Right hindlimb (tissue), 1 donor: ENCODE measurements around the gene GRK7.
"Not testable (repeated sequence)": the region's sequence is repeated elsewhere in the genome, so short reads cannot be mapped to it uniquely, and the experiment has no call there.

Experiments
- DNase-seq: peaks from one replicate; pipeline ENCODE4 v3.0.0-alpha.2; 2018

GRK7 gene

DNA sequence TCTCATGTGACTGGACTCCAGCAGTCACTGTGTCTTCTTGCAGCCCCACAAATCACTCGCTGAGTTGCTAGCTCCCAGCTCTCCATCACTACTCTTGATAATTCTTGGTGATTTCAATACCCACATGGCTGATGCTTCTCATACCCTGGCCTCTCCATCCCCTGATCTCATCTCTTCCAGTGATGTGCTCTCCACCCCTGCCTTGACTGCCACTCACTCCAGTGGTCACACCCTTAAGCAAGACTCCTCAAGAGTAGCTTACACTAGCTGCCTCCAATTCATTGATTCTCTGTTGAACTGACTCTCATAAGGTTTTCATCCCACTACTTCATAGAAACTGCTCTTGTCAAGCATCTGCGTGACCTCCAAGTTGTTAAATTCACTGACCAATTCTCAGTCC lies 837 bp downstream of the GRK7 start:
- no peak for DNase-seq

DNA sequence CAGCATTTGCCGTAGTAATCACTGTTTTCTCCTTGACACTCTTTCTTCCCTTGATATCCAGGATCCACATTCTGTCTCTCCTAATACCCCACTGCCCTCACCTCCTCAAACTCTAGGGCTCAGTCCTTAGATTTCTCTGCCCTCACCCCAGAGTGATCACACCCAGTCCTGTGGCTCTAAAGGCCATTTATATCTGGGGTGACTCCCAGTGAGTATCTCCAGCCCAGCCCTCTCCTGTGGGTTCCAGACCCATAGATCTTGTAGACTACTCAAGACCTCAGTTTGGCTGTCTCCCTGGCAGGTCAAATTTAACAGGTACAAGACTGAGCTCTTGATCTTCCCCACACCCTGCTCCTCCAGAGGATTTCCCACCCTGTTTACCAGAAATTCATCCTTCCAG lies 1.3 kb downstream of the GRK7 start:
- no peak for DNase-seq

DNA sequence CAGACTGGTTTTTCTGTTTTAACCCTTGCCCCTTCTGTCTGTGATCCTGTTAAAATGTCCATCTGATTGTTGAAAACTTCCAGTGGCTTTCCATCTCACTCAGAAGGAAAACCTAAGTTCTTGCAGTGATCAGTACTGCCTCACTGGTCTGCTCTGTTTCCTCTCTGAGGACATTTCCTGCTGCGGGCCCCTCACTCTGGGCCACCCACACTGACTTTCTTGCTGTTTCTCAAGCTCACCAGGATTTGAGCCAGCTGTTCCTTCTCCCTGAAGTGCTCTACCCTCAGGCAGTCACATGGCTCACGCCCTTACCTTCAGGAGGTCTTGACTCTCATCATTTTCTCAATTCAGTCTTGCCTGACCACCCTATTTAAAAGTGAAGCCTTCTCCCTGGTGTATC lies 1.8 kb downstream of the GRK7 start:
- no peak for DNase-seq

DNA sequence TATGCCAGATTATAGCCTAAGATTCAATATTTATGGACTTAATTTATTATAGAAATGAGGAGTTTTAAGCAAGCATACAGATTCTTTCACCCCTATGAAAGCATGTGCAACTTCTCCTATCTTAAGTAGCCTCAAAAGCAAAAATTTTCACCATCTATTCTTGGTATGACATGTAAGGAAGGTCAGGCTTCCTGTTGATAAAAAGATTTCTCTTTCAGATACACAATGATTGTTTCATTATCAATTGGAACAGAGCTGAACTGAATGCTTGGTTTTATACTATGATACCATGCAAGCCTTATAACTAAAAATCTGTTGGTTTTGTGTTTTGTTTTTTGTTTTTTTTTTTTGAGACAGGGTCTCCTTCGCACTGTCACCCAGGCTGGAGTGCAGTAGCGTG lies 3.9 kb downstream of the GRK7 start:
- no peak for DNase-seq

DNA sequence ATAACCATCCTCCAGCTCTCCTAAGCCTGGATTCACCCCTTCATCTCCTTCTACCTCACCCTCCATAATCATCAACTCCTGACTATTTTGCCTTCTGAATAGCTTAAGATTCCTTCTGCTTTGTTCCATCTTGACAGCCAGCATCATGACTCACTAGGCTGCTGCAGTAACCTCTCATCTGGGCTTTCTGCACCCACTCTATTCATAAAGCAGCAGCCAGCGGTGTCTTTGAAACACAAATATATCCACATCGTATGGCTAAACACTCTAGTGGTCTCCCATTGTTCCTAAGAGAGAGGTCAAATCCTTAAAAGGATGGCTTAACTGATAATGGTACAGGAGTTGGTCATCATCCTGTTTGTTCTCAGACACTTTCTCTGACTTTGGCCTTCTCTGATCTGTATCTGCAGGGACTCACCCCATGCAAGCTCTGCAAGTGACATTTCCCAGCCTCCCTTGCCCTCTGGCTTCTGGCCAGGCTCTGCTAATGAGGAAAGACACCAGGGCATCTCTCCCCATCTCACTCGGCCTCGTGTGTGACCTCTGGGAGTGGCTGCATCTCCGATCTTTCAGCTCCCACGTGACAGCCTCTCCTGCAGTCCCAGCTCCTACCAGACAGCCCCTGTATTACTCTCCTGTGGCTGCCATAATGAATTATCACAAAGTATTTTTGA lies 6.2 kb downstream of the GRK7 start:
- DNase-seq: no peak

DNA sequence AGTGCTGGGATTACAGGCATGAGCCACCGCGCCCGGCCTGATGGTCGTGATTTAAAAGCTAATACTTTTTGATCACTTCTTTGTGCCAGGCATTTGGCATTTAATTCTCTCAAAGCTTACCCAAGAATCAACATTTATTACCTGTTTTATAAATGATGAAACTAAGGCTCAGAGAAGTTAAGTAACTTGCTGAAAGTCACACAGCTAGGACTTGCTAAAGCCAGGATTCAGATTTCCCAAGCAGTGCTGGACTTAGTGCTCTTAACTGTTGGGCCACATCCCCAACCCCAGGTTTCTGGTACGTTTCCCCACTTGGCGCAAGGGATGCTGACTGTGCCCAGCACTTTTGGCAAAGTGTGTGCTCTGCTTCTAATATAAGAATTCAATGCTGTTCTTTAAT lies 10.5 kb downstream of the GRK7 start:
- no peak for DNase-seq

DNA sequence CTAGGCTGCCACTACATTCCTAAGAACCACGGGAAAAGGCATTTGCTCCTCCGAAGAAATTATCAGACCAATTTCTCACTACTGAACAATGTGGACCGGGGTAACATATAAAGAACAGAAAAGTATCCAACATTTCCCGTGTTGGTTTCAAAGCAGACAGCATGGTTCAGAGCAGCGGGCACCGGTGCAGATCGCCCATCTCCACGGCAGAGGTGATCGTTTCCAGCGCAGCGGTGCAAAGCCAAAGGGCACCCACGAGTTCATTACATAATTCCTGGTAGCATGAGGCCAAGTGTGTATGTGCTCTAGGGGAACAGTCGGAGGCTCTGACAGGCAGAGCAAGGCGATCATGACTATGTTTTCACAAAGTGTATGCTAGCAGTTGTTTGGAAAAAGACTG lies 13.2 kb downstream of the GRK7 start:
- no peak for DNase-seq

DNA sequence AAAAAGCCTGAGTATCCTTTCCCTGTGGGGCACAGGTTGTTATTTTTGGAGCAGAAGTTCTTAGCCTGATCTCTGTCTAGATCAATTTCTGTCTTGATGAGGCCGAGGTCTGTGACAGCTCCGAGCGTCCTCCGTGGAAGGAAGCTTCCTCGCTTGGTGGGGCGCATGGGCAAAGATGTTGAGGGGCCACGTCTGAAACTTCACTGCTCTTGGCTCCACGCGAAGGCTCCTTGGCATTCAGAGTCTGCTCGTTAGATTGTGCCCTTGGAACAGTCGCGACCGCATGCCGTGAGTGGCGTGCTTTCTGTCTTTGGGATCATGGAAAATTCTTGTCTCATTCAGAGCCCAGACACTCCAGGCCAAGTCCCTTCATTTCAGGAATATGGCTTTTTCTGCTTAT lies 13.7 kb downstream of the GRK7 start:
- no peak for DNase-seq

DNA sequence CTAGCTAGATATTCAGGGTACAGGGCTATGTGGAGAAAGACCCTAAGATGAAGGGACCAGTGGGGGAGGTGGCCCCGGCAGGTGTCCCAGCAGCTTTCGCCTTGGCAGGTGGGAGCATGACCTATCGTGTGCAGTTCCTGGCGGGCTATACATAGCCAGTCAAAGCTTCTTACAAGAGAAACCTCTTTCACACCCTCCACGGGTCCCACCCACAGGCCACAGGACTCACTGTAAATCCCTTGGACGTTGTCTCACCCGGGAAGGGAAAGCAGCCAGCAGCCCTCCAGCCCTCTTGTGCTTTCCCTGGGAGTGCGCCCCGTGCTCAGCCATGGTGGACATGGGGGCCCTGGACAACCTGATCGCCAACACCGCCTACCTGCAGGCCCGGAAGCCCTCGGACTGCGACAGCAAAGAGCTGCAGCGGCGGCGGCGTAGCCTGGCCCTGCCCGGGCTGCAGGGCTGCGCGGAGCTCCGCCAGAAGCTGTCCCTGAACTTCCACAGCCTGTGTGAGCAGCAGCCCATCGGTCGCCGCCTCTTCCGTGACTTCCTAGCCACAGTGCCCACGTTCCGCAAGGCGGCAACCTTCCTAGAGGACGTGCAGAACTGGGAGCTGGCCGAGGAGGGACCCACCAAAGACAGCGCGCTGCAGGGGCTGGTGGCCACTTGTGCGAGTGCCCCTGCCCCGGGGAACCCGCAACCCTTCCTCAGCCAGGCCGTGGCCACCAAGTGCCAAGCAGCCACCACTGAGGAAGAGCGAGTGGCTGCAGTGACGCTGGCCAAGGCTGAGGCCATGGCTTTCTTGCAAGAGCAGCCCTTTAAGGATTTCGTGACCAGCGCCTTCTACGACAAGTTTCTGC lies 15.0 kb downstream of the GRK7 start:
- DNase-seq: no peak

DNA sequence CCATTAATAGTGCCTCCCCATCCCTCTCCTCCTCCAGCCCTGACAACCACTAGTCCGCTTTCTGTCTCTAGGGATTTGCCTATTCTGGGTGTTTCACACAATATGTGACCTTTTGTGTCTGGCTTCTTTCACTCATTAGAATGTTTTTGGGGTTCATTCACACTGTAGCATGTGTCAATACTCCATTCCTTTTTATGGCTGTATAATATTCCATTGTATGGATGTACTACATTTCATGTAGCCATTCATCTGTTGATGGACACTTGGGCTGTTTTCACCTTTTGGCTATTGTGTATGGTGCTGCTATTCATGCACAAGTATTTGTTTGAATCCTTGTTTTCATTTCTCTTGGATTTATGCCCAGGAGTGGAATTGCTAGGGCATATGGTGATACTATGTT lies 16.5 kb downstream of the GRK7 start:
- DNase-seq: no peak

DNA sequence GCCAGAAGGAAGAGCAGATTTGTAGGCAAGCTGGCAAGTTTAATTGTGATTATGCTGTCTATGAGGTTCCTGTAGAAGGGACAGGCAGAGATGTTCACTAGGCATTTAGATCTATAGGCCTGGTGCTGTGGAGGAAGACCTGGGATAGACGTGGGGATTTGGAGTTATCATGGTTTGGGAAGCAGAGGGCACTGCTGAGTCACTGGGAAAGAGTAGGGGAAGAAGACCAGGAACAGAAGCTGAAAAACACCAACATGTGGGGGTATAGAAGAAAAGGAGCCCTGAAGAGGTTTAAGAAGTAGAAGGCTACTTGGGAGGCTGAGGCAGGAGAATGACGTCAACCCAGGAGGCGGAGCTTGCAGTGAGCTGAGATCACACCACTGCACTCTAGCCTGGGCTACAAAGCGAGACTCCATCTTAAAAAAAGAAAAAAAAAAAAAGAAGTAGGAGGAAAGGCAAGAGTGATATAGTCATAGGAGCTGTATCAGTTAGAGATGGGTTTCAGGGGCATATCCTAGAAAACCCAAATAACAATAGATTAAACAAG lies 19.3 kb downstream of the GRK7 start:
- no peak for DNase-seq

DNA sequence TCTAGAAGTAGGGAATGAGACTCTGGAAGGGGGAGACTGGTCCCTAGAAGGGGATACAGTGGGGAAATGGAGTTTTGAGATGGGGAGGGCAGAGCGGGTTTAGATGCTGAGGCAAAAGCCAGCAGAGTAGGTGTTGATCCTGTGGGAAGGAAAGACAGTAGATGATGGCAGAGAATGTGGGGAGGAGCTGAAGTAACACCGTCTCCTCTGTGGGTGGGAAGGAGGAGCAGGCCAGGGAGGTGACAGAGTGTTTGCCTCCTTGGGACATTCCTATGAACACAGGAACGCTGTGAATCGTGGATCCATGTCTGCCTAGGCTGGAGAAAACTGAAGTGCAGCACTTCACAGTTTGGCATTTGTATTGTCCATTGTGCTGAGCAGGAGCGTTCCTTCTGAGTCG lies 20.4 kb downstream of the GRK7 start:
- no peak for DNase-seq

DNA sequence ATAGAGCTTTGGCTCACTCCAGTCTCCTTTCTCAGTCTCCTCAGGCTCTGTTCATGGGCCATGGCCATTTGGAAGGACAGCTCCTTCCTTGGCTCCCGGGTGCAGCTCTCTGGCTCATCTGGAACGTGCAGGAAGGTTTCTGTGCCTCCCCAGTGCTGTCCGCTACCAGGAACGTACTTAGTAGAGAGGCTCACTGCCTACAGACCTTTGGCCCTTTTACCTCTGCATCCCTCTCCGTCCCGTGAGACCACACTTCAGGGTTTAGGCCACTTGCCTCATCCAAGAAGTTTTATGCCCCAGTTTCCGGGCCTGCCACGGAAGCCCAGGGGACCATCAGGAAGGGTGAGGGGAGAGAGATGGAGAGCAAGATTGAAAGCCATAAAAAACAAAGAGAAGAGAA lies 20.9 kb downstream of the GRK7 start:
- no peak for DNase-seq

DNA sequence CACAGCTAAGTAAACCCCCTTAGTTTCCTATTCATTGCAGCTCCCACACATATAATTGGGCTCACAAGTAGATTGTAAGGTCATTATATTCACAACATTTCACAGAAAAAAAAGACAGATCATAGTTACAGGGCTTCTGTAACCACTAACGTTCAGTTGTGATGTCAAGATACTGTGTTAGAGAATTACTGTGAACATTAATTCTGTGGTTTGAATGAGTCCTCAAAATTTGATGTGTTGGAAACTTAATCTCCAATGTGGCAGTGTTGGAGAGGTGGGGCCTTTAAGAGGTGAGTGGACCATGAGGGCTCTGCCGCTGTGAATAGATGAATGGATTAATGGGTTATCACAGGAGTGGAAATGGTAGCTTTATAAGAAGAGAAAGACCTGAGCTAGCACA lies 21.3 kb downstream of the GRK7 start:
- DNase-seq: no peak

DNA sequence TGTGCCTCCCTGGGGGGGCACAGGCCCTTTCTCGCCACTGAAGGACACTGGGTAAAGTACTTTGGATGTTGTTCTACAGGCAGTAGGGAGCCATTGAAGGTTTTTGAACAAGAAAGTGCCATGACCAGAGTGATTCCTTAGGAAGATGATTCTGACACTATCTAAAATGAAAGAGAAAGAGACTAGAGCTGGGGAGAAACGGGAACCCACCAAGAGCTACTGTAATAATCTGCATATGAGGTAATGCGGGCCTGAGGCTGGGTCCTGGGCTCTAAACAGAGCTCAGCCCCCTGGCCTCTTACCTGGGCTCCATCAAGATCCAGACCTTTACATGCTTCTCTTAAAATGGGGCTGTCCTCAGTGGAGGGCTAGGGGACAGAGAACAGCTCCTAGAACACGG lies 24.9 kb downstream of the GRK7 start:
- no peak for DNase-seq

DNA sequence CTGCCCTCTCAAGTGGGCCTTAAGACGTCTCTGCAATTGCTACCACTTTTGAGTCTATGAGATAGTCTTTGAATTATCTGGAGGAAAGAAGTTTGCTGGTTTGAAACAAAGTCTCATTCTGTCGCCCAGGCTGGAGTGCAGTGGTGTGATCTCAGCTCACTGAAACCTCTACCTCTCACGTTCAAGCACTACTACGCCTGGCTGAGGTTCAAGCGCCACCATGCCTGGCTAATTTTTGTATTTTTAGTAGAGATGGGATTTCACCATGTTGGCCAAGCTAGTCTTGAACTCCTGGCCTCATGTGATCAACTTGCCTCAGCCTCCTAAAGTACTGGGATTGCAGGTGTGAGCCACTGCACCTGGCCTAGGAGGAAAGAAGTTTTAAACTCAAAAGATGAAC lies 25.5 kb downstream of the GRK7 start:
- not testable (repeated sequence) for DNase-seq

DNA sequence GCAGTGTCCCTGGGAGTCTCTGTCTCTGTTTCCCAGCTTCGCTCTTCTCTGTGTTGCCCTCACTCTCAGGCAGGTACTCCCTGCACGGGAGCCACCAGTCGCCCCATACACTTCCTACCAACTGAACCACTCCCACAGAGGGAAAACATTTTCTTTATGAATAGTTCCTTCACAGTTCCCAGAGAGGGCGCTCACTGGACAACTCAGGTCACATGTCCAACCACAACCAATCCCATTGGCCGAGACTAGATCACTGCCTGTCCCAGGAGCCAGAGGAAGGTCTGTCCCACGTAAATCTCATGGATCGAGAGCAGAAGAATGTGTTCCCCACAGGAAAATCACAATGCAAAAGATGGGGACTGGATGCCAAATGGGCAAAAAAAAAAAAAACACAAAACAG lies 26.1 kb downstream of the GRK7 start:
- DNase-seq: no peak

DNA sequence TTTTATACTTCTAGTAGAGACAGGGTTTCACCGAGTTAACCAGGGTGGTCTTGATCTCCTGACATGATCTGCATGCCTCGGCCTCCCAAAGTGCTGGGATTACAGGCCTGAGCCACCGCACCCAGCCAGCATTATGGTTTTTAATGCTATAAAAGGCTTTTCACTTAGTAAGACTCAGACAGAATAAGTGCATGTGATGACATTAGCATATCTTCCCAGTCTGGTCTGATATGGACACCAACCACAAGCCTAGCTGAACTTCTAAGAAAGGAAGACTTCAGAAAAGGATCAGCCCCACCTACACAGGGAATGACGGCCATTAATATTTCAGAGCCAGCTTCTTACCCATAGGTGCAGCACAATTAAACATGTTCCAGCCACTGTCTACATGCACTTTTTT lies 27.0 kb downstream of the GRK7 start:
- DNase-seq: no peak

DNA sequence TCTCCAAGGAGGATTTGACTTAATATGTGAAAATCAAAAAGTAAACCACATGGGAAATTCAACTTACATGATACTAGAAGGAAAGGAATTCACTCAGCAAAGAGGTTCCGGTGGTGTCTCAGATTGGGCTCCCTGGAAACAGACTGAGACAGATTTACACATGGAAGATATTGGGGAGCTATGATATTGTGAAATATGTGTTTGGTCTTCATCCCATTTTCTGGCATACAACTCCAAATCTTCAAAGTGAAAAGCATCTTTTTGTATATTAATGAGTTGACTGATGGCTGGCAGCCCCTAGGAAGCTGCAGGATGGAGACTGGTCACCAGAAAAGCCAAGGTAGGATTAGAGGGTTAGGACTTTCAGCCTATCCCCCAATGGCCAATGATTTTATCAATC lies 29.3 kb downstream of the GRK7 start:
- DNase-seq: no peak

DNA sequence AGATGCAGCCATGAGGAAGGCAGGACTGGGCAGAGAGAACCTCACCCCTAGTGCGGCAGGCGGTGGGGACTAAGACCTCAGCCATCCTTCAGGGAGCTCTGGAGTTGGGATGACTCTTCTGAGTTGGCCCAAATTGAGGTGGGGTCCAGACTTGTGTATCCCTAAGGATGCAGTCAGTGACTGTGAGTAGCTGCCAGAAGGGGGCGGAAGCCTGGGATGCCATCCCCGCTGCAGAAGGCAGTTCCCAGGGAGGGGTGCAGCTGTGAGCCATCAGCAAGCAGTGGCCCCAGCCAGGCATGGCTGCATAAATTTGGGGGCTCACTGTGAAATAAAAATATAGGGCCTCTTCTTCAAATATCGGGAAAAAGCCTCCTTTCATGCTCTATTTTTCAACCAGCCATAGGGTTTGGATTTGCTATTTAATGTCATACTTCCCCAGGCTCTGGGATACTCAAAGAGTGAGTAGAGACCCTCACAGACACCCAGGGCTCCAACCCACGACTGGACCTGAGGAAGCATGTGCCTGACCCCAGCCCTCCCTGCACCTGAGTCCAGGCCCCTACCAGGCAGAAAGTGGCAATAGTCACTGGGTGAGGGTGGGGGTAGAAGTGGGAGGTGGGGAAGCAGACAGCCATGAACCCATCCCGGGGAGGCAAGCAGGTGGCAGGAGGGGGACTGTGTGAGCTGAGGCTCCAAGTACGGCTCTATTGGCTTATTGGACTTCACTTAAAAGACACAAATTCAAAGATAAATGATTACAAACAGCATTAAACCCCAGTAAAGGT lies 30.5 kb downstream of the GRK7 start:
- DNase-seq: no peak

DNA sequence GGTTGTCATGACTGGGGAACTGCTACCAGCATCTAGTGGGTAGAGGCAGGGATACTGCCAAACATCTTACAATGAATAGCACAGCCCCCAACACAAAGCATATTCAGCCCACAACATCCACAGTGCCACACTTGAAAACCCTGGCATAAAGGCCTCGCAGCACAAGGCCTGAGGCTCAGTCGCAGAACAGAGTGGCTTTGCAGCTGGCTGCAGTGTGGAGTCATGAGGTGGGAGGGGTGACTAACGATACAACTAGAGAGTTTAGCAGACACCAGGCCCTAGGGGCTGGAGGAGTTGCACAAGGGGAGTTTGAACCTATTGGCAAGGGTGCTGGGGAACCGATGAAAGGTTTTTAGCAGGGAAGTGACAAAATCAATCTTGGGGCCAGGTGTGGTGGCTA lies 32.1 kb downstream of the GRK7 start:
- no peak for DNase-seq

DNA sequence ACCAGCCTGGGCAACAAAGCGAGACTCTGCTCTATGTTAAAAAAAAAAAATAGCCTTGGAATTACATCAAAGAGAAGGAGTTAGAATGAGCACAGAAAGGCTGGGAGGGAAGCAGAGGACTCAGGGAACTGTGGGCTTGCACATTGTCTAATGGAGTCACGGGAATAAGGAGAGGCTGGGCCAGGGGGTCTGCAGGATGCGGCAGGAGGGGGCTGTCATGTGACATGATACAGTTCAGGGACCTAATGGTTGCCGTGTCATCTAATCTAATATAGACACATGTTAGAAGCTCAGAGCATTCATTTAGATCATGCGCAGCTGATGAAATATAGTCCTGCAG lies 32.5 kb downstream of the GRK7 start:
- no peak for DNase-seq

DNA sequence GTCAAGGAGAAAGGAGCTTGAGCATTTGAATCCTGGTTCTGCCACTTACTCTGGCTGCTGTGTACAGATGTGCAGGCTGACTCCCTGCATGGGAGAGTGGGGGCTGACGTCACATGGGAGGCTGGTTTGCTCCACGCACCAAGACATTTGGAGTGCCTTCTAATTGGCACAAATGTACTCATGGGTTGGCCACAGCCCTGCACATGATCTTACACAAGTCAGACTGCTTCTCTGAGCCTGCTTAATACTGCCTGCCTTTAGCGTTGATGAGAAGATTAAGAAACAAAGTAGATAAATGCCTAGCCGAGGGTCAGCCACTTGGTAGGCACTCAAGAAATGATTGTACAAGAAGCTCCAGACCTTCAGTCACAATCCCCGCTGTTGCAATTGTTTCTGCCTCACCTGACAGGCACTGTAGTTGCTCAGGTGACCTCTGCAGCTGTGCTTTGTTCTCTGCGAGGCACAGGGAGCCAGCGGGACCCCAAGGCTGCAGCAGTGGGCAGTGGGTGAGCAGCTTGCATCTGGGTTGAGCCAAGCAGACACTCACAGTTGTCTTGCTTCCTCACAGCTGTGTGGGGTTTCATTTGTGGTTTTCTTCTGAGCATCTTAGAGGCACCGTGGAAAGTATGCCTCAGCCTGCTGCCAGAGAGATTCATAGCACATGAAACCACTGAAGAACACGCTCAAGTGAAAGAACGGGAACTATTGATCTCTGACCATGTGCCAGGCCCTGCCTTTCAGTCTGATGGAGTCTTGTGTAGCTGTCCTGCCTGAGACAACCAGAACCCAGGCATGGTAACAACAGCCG lies 33.1 kb downstream of the GRK7 start:
- peak; percentile 43 for DNase-seq
